GM21786 (cell line): ENCODE measurements around the gene DISP3.

ENCODE experiments used
- ATAC-seq: cut with Tn5 transposase; IDR thresholded peaks from one replicate; pipeline ENCODE4 v1.9.1; 2021; ENCODE audit not compliant: unreplicated experiment

The DISP3 gene

GRCh38 chr1:11461531-11462137 is 17.3 kb upstream of the DISP3 start:
- ATAC-seq = no peak

GRCh38 chr1:11462224-11462923 is 16.6 kb upstream of the DISP3 start:
- no peak for ATAC-seq

- ATAC-seq = no peak
Observed at GRCh38 chr1:11463177-11463576, 15.8 kb upstream of the DISP3 start.

GRCh38 chr1:11465307-11465706 is 13.6 kb upstream of the DISP3 start:
- ATAC-seq = no peak

- no peak for ATAC-seq
Observed at GRCh38 chr1:11466416-11466815, 12.5 kb upstream of the DISP3 start.

- no peak for ATAC-seq
Observed at GRCh38 chr1:11468878-11469277, 10.1 kb upstream of the DISP3 start.

GRCh38 chr1:11470912-11471311 is 8.0 kb upstream of the DISP3 start:
- no peak for ATAC-seq

GRCh38 chr1:11471473-11471872 is 7.5 kb upstream of the DISP3 start:
- ATAC-seq = no peak

- no peak for ATAC-seq
Observed at GRCh38 chr1:11472284-11472683, 6.7 kb upstream of the DISP3 start.

GRCh38 chr1:11472741-11473140 is 6.2 kb upstream of the DISP3 start:
- ATAC-seq = no peak

GRCh38 chr1:11473491-11474034 is 5.4 kb upstream of the DISP3 start:
- no peak for ATAC-seq

GRCh38 chr1:11474826-11475225 is 4.1 kb upstream of the DISP3 start:
- no peak for ATAC-seq

- ATAC-seq = no peak
Observed at GRCh38 chr1:11475748-11476147, 3.2 kb upstream of the DISP3 start.

- ATAC-seq = no peak
Observed at GRCh38 chr1:11479375-11479979, 522 bp downstream of the DISP3 start.

GRCh38 chr1:11481019-11481418 is 2.1 kb downstream of the DISP3 start:
- no peak for ATAC-seq

GRCh38 chr1:11482198-11482597 is 3.2 kb downstream of the DISP3 start:
- no peak for ATAC-seq

GRCh38 chr1:11482701-11483479 is 3.9 kb downstream of the DISP3 start:
- no peak for ATAC-seq

GRCh38 chr1:11483581-11484320 is 4.8 kb downstream of the DISP3 start:
- no peak for ATAC-seq

- no peak for ATAC-seq
Observed at GRCh38 chr1:11484321-11484655, 5.3 kb downstream of the DISP3 start.

- no peak for ATAC-seq
Observed at GRCh38 chr1:11485191-11485590, 6.2 kb downstream of the DISP3 start.
